Nephron progenitor cell (in vitro differentiated cells): ENCODE results near the gene DPP6.

Source experiments
- DNase-seq: peaks from one replicate; pipeline ENCODE4 v3.0.0; 2021
- H3K27ac Mint-ChIP-seq: 2 replicates; pipeline ENCODE4 v1.8.0; 2021; ENCODE audit warnings: mild to moderate bottlenecking, moderate library complexity, mixed read lengths
- H3K27me3 Mint-ChIP-seq: 2 replicates; pipeline ENCODE4 v1.8.0; 2021; ENCODE audit warnings: mild to moderate bottlenecking, low read depth, mixed read lengths; ENCODE audit not compliant: poor library complexity
- H3K36me3 Mint-ChIP-seq: 2 replicates; pipeline ENCODE4 v1.8.0; 2021; ENCODE audit warnings: low read depth, mixed read lengths
- H3K4me1 Mint-ChIP-seq: 2 replicates; pipeline ENCODE4 v1.8.0; 2021; ENCODE audit warnings: mixed read lengths
- H3K4me3 Mint-ChIP-seq: 2 replicates; pipeline ENCODE4 v1.8.0; 2021; ENCODE audit warnings: mild to moderate bottlenecking, moderate library complexity, mixed read lengths
- H3K9me3 Mint-ChIP-seq: 2 replicates; pipeline ENCODE4 v1.8.0; 2021; ENCODE audit warnings: mild to moderate bottlenecking, moderate library complexity, mixed read lengths
- TF ChIP-seq, protein P1 (sequence below): fragments of 200-600 bp; sonication (generic); IDR thresholded peaks from 2 replicates; pipeline ENCODE4 v1.5.0; 2021; ENCODE audit warnings: antibody characterized with exemption

Gene DPP6

DNA sequence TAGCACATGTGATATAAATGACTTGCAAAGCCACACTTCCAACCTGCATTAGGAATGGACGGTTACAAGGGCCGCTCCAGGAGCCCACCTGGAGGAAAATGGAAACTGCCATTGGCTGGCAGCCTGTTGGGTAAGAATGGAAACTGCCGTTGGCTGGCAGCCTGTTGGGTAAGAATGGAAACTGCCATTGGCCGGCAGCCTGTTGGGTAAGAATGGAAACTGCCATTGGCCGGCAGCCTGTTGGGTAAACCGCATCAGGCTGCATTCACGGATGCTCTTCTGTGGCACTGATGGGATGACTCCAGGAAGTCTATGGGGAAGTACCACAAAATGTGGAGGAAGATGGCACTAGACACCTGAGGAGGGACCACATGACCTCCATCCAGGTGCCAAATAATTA, 143.1 kb downstream of the DPP6 start:
- H3K27ac Mint-ChIP-seq: no peak overlapping the region
- no peak for DNase-seq
- no peaks in the 10 kb centered on the region for H3K9me3 Mint-ChIP-seq
- TF ChIP-seq, protein P1, sequence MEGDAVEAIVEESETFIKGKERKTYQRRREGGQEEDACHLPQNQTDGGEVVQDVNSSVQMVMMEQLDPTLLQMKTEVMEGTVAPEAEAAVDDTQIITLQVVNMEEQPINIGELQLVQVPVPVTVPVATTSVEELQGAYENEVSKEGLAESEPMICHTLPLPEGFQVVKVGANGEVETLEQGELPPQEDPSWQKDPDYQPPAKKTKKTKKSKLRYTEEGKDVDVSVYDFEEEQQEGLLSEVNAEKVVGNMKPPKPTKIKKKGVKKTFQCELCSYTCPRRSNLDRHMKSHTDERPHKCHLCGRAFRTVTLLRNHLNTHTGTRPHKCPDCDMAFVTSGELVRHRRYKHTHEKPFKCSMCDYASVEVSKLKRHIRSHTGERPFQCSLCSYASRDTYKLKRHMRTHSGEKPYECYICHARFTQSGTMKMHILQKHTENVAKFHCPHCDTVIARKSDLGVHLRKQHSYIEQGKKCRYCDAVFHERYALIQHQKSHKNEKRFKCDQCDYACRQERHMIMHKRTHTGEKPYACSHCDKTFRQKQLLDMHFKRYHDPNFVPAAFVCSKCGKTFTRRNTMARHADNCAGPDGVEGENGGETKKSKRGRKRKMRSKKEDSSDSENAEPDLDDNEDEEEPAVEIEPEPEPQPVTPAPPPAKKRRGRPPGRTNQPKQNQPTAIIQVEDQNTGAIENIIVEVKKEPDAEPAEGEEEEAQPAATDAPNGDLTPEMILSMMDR: no peak
- H3K36me3 Mint-ChIP-seq: no peaks in the 10 kb centered on the region
- no peaks in the 10 kb centered on the region for H3K4me1 Mint-ChIP-seq
- H3K4me3 Mint-ChIP-seq: no peak overlapping the region
- peaks cover 6% of the 10 kb centered on the region for H3K27me3 Mint-ChIP-seq

DNA sequence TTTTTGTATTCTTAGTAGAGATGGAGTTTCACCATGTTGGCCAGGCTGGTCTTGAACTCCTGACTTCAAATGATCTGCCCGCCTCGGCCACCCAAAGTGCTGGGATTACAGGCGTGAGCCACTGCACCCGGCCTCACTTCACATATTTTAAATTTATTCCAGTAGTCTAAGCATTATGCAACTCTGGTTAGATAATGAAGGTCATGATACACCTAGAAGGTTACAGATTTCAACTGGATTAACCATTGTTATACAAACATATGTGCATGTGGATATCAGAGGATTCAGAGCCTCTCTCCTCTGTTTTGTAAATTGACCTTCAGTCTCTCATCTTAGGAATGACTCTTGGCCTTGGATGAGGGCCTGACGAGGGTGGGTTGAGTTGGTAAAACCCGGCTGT, 146.3 kb downstream of the DPP6 start:
- Mint-ChIP-seq H3K4me1 (no peaks in the 10 kb centered on the region), H3K9me3 (no peaks in the 10 kb centered on the region), H3K4me3 (no peak overlapping the region), H3K27me3 (no peaks in the 10 kb centered on the region), H3K36me3 (no peaks in the 10 kb centered on the region), H3K27ac (no peak overlapping the region)
- DNase-seq: no peak
- TF ChIP-seq, protein P1: no peak

DNA sequence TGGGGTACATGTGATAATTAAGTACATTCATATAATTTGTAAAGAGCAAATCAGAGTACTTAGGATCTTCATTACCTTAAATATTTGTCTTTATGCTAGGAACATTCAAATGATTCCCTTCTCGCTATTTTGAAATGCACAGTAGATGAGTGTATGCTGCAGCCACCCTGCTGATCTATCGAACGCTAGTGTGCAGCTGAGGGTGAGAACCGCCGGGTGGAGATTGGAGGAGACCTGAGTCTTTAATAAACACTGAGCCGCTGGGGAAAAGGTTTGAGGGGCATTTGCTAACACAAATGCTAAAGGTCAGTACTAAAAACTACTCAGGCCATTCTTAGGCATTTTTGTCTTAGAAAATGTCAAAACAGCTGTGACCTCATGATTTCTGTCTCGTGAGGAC, 148.0 kb downstream of the DPP6 start:
- no peak for DNase-seq
- H3K4me1 Mint-ChIP-seq: no peaks in the 10 kb centered on the region
- H3K9me3 Mint-ChIP-seq: no peaks in the 10 kb centered on the region
- no peak overlapping the region for H3K27ac Mint-ChIP-seq
- no peaks in the 10 kb centered on the region for H3K36me3 Mint-ChIP-seq
- TF ChIP-seq, protein P1: no peak
- H3K27me3 Mint-ChIP-seq: no peaks in the 10 kb centered on the region
- no peak overlapping the region for H3K4me3 Mint-ChIP-seq

DNA sequence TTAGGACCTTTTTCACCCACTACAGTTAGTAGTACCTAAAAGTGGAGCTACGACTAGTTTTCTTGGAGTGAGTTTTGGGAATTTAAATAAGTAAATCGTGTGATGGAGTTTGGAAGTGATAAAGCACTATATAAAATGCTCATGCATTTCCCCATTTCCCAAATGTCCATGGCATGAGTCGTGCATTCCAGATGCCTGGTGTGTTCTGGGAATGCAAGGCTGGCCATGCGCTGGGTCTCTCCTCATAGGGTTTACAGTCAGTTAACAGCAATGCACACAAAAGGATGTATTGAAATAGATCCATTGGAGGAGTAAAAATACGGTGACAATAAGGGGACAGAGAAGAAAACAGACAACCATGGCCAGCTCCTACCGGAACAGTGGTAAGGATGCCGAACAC, 149.8 kb downstream of the DPP6 start:
- TF ChIP-seq, protein P1: no peak
- Mint-ChIP-seq H3K36me3 (no peaks in the 10 kb centered on the region), H3K27me3 (no peaks in the 10 kb centered on the region), H3K27ac (no peak overlapping the region), H3K4me3 (no peak overlapping the region), H3K4me1 (no peaks in the 10 kb centered on the region), H3K9me3 (no peaks in the 10 kb centered on the region)
- DNase-seq: no peak

DNA sequence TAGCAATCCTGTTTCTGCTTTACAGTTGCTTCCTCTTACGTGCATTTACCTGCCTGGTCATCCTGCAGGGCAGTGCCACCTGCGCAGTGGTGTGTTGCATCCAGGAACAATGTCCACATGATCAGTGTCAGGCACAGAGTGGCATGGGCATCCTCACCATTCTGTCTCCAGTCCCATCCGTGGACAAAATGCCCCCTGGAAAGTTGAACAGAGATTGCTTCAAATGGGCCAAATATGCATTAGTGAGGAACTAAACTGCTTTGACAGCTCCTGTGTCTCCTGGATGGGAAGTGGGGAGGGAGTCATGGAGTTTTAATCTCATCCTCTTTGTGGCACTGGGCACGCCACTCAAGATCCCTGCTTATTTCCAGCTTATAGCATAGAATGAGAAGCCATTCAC, 151.8 kb downstream of the DPP6 start:
- Mint-ChIP-seq H3K4me3 (no peak overlapping the region), H3K9me3 (no peaks in the 10 kb centered on the region), H3K27ac (no peak overlapping the region), H3K36me3 (no peaks in the 10 kb centered on the region), H3K4me1 (no peaks in the 10 kb centered on the region), H3K27me3 (no peaks in the 10 kb centered on the region)
- TF ChIP-seq, protein P1: no peak
- DNase-seq: no peak

DNA sequence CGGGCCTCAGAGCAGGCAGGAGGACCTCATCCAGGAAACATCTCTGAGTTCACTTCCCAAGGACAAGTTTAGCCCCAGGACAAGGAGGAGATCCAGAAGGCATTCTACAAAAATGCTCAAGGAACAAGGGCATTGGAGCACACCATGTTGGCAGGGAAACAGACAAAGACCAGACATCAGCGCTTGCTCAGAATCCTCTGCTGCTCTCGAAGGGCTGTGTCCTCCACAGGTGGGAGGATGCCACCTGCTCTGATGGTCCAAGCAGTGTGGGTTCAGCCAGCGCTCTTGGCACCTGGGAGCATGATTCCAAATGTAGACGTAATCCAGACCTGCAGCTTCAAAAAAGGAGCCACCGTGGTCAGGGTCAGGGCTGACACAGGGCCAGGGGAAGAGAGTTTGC, 160.7 kb downstream of the DPP6 start:
- H3K4me3 Mint-ChIP-seq: no peak overlapping the region
- no peaks in the 10 kb centered on the region for H3K36me3 Mint-ChIP-seq
- no peak for DNase-seq
- H3K27ac Mint-ChIP-seq: no peak overlapping the region
- TF ChIP-seq, protein P1: no peak
- peaks cover 3% of the 10 kb centered on the region for H3K27me3 Mint-ChIP-seq
- H3K4me1 Mint-ChIP-seq: no peaks in the 10 kb centered on the region
- no peaks in the 10 kb centered on the region for H3K9me3 Mint-ChIP-seq
